Kidney capillary endothelial cell (primary cell): ENCODE measurements around the gene RHOBTB1.

Source experiments
- DNase-seq: peaks from one replicate; pipeline ENCODE4 v3.0.0-alpha.2; 2018; ENCODE audit warnings: low spot score

Gene RHOBTB1

DNA sequence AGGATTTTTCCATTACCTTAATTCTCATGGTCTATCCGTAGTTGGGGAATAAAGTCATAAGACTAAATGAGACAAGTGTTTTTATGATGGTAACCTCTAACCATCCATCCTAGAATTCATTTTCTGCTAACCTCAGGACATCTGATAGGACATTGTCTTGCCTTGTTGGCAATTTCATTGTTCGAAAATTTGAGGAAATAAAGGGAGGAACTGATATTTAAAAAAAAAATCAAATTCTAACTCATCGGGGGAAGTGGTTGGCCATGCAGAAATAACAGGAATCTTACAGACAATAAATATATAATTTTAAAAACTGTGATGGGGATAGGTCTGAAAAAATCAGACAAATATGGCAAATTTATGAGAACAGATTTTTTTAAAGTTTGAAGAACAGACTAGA lies 21.7 kb upstream of the RHOBTB1 start:
- DNase-seq: no peak

DNA sequence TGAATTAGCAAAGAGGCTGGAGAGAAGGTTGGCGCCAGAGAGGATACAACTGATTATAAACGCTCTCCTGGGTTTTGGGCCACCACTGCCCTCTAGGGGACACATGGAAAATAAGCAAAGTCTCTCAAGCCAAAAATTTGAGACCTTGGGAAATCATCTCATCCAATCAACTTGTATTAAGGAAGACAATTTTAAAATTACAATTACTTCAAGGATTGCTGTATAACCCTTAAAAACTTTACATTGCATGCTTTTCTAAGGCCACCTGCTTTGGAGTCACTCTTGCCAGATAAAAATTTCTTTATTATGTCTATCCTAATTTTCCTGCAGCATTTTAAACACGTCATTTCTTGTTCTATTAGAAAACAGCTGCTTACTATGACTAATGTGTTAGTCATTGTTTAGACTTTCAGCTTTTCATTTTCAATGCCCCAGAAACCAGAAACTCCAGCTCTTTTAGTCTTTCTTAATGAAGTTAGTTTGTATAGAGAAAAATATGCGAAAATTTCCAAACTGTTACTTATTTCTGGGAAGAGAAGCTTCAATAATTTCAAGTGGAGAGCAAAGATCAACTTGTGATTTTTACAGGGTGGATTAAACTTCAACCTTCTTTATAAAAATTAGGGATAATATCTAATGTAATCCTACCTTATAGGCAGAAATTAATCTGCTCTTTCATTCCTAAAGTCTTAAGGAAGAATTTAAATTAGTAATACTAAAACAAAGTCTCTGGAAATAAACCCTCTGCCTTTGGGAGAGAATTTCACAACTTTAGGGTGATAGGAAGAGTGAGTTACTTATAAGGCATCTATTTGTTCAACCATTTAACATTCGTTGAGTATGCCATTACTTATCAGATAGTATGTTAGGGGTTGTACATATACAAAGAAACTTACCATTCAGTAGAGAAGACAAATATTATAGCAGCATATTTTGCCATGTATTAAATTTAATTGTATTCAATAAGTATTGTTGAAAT lies 20.6 kb upstream of the RHOBTB1 start:
- DNase-seq: peak; percentile 92

DNA sequence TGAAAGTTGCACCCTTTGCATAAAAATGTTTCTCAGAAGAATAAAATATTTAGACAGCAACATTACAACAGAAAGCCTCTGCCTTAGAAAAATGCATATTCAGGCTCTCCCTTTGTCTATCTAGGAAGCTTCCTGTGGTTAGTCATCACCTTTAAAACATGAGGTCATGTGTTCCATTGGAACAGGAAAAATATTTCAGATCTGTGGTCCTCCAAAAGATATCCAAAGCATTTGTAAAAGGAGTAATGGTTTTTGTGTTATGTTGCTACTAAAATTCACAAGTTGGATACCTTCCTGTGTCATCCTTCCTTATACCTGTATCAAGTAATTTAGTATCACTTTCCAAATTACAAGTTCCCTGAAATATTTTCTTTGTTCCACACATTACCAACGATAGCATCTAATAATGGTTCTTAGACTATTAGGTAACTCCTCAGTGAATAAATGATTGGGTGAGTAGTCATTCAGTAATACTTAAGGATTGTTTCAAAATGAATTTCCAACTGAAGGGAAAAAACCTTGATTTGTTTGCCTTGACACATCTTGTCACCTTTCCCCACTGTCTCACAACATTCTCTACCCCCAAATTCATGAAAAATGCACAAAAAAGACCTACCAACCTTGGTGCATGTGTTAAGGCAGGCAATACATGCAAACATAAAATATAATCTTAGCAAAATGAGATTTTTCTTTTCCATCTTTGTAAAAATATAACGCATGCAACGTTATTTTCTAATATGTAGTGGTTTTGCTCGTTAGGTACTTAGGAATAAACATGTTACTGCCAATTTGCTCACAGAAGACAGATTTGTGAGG lies 19.7 kb upstream of the RHOBTB1 start:
- DNase-seq: peak; percentile 81

DNA sequence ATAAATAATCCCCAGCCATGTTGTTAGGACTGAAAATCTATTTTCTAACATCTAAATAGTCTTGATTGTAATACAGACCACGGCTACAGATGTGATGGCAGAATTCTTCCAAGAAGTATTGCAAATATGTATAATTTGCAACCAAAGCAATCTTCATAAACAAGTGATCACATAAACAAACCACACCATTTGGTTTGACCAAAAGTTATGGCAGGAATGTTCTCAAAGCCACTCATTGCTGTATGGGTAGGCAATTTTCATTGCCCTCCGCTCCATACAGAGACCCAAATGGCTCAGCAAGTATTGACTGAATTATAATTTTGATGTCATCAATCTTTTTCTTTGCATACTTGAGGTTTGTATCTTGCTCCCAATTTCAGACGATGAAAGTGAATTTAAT lies 19.0 kb upstream of the RHOBTB1 start:
- DNase-seq: no peak

DNA sequence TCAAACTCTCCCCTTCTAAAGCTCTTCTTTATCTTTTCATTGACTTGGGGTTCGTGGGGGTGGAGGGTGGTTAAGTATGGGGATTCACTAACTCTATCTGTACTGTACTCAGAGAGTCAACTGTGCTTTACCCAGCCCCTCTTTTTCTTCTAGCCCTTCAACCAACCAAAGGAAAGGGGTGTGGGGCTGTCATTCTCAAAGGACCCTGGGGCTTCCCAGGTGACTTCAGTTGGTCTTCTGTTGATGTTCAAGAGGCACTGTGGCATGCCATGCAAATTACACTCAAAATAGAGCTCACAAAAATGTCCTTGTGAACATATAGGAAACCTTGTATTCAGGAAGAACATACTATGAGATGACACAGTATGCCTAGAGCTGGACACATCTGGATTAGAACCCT lies 16.9 kb upstream of the RHOBTB1 start:
- DNase-seq: no peak

DNA sequence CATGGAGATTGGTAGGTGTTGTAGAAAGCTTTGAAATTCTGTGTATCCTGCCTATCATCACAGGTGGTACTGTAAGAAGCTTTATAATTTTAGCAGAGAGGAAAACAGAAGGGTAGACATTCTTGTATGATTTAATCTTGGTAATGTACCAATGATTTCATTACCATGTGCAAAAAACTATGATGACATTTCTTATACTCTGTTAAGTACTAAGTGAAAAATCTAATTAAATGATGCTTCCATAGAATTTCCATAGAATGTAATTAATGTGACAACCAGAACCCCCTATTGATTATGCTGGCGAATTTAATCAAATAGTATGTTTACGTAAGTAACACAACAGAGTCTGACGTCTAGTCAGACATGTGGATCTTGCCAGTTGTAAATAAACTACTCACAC lies 16.0 kb upstream of the RHOBTB1 start:
- no peak for DNase-seq

DNA sequence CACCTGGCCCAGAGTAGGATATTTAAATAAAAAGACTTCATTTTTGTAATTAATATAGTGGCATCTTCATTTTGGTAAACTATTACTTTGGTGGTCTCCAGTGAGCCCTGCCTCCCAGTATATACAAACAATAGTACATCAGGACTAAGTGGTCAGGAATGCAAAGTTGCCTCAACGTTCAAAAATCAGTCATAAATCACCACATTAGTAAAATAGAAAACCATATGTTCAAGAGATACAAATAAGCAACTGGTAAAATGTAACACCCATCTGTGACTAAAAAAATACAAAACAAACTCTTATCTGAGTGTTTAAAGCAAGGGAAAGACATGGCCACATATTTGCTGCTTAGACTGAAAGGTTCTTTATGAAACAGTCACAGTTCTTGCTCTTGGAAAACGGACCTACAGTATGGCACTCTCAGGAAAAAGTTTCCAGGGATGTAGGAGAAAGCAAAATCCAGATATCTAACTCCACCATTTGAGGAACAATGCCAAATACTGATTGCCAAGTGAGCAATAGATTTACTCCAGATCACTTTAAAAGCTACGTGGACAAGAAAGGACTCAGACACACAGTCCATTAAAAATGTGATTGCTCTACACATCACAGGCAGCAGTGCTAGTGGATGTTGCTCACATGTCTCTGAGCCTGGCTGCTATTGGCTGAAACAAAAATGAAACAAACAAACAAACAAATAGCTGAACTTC lies 15.1 kb upstream of the RHOBTB1 start:
- DNase-seq: no peak

DNA sequence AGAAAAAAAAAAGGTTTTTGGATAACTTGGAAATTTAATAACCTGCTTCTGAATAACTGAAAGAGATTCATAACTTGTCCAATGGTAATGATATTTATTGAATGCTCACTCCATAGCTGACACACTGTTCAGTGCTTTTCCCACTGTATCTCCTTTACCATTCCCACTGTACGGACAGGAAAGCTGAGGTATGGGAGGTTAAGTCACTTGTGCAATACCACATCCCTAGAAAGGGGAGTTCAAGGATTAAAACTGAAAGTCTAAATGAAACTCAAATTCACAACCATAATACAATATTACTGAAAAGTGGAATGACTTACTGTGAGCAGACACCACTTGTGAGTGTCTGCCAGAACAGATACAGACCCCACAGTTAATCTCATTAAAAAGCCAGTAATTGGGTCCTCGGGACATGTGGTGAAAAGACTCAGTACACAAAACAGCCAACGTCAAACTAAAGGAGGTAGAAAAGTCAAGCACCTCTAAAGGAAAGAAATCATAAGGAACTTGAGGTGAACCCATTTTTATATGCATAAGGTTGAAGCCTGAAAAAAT lies 13.8 kb upstream of the RHOBTB1 start:
- no peak for DNase-seq

DNA sequence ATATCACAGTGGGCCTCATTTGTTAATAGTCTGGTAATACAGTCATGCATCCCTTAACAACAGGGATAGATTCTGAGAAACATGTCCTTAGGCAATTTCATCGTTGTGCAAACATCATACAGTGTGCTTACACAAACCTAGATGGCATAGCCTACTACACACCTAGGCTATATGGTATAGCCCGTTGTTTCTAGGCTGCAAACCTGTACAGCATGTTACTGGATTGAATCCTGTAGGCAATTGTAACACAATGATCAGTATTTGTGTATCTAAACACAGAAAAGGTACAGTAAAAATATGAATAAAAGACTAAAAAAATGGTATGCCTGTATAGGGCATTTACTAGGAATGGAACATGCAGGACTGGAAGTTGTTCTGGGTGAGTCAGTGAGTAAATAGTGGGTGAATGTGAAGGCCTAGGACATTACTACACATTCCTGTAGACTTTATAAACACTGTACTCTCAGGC lies 12.0 kb upstream of the RHOBTB1 start:
- peak; percentile 42 for DNase-seq

DNA sequence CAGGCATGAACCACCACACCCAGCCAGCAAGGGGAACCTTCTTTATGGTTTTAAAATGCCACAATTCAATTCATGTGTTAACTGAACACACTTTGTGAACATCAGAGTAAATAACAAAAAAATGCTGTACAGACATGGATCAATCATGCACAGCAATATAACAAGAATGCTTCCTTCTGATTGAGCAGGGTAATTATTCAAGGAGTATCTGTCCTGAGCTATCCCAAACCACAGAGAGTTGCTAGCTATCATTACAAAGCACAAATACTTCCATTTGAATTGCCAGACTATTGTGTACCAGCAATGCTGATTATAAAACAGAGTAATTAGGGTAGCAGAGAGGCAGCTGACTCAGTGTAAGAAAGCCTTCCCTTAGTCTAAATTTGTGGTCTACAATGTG lies 11.3 kb upstream of the RHOBTB1 start:
- no peak for DNase-seq

DNA sequence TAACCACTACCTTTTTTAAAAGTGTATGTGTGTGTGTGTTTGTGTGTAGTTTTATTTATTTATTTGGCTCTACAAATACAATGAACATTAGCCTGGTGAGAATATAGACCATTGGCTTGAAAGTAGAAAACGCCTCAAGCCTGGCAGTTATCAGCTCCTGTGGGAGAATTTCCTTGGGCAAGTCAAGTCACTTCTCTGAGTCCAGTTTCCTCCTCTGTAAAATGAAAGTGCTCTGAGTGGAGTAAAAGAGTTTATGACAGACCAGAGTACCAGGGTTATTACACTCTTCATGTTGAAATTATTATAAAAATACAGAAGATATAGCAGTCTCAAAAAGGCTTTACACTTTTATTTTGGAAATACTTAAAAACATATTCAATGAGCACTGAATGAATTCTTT lies 10.1 kb upstream of the RHOBTB1 start:
- no peak for DNase-seq

DNA sequence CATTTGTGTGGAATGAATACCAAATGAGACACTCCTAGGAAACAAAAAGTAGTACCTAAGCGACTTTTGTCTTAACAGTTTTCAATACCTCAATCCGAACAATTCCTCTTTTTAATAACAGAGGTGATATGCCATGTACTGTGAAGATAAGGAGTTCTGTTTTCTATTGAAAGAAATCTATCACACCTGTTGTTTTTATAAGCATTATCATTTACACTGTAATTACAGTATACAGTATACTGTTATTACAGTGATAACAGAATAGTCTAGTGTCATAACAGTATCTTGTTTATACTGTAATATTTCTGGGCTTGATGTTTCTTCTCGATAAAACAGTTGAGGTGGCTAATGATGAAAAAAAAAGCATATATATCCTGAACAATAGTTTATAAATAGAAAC lies 9.4 kb upstream of the RHOBTB1 start:
- no peak for DNase-seq

DNA sequence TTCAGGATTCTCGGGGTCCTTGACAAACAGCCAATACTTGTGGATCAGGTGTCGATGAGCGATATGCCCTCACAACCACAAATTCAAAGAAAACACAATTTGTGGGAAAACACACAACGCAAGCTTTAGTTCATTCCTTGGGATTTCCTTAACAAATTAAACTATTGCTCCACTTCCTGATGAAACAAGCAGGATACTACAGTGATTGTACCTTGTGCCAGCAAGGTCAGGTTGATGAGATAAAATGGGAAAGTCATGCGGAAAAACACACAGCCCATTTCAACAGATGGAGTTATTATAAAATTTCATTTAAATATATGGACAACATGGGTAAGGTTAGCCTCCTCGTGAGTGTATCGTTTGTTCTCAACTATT lies 8.8 kb upstream of the RHOBTB1 start:
- no peak for DNase-seq

DNA sequence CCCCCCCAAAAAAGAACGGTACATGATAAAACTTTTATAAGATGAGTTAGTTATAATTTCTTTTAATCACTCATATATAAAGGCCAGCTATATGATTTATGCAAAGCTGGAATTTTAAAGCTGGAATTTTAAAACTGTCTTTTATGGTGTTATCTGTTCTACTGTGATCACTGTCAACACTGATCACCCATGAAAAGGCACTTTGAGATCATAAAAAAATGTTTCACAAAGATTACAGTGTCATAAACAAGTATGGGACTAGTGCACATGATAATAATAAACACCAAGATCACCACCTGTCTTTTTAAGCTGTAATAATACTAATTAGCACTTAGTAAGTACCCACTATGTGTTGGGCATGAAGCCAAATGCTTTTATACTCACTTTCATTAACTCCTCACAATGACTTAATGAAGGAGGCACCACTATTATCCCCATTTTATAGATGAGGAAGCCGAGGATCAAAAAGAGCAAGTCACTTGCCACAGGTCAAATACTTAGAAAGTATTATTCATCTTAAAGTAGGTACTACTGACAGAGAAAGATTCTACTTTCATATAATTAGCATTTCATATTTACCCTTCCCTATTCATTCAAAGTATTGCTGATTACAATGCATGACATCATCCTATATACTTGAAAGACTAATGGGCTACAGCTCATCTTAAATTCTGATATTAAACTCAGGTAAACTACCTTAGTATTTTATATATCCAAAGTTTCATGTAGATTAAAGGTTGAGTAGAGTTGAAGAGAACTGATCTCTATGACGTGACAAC lies 8.3 kb upstream of the RHOBTB1 start:
- no peak for DNase-seq

DNA sequence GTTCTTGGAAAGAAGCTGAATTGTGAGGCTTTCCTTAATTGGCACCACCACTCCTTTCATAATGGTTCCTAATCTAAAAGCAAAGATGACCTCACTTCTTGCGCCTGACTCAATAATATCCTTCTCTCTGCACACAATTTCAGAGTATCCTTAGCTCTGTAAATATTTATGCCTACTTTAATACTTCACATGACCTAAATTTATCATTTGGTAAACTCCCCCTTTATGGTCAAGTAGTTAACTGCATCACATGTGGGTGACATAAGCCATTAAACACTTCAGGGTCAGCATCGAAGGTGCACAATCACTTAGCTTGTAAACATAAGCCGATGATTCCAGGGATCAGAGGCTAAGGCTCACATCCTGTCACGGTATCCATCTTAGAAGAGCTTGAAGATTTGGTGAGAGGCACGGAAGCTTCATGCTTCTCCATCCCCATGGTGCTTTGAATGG lies 7.3 kb upstream of the RHOBTB1 start:
- no peak for DNase-seq

DNA sequence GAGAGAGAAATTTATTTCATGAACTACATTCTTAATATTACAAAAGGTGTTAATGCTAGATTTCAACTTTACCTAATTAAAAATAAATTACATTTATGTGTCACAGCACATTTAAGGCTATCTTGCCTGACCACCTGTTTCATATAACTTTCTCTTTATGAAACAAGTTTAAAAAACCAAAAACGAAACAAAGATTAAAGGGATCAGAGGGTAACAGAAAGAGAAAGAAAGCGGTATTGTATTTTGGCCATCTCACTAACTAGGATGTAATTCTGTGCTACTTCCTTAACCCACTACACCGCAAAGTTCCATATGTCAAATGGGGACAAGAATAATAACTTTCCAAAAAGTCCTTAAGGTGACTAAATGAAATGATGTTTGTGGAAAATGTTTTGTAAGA lies 6.3 kb upstream of the RHOBTB1 start:
- DNase-seq: no peak

DNA sequence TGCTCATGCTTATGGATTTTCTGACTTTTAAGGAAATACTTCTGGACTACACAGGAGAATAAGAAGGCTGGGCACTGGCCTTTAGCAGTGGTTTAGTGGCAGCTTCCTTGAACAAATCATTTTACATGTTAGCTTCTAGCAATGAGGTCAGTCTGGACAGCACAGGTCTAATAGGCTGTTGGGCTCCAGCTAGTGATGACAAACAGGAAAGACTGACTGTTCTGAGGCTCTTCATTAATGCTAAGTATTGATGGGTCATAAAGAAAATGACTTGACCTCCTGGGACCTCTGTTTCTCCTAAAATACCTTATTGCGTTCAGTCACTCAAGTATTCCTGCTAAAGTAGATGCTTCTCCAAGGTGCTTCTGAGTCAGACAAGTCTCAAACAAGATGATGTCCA lies 4.9 kb upstream of the RHOBTB1 start:
- peak; percentile 68 for DNase-seq

DNA sequence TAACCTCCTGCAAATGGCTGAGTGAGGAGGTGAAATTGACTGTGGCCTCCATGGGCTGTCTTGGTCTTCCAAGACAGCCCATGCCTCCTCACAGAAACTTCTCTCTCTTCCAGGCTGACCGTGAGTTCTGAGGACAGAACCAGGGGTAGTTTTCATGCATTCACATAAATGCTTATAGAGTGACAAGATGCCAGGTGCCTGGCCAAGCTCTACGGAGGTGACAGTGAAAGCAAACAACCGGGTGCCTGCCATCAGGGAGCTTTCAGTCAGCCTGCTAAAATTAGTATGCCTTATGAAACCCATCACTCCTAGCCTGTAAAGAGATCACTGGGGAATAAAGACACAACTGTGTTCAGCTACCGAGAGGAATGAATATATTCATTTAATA lies 919 bp upstream of the RHOBTB1 start:
- no peak for DNase-seq

DNA sequence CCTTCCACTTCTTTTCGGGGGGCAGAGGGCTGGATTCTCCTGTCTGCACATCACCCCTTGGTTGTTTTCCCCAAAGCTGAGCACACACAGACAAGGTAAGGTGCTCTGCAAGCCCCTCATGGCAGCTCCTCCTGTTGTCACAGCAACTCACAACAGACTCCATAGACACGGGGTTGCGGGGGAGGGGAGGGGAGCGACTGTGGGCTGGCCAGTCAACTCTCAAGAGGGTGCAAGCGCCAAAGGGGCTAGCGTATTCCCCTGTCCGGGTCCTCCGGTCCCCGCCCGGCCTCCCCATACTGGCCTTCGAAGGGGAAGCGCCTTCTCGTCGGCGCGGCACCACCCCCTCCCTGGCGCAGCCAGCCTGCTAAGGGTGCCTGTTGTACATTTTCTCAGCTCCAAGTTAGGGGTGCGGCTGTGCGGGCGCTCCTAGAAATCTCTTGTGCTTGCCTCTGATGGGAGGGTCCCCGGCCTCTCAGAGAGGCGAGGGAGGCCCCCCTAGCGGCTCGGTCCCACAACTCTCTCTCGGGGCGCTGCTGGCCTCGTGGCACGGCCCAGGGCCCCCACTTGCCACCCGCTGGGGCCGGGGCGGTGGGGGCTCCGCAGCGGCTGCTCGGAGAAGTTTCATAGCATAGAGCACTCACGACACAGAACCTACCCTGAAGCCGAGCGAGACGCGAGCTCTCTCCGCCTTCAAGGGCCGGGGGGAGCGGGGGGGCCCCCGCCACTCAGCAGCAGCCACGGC lies 498 bp downstream of the RHOBTB1 start:
- DNase-seq: peak; percentile 48

DNA sequence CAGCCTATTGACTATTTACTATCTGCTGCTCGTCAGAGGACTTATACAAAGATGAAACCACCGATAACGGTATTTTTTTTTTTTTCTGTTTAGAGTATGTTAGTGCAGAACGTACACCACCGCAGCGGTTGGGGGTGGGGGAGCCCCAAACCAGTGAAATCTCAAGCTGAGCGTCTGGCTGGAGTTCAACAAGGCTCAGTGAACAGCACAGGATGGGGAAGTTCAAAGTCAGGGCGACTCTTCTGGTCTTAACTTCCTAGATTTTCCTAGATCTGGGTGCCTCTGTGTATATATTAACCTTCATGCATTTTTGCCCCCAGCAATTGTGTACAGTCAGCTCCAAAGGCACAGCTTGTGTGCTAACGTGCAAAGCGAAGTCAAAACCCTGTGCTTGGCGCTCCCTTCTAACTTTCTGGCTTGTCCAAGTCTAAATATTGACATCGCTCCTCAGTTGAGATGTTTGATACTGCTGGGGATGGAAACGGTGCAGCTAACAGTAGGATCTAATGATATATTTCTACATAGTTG lies 1.1 kb downstream of the RHOBTB1 start:
- peak; percentile 18 for DNase-seq
